SKM-1 (cell line): ENCODE data around the gene CEP250.

Experiments used
- DNase-seq: peaks from one replicate; lab custom pipeline; 2025; ENCODE audit not compliant: unreplicated experiment; lab: John Stamatoyannopoulos, UW

The CEP250 gene

DNA sequence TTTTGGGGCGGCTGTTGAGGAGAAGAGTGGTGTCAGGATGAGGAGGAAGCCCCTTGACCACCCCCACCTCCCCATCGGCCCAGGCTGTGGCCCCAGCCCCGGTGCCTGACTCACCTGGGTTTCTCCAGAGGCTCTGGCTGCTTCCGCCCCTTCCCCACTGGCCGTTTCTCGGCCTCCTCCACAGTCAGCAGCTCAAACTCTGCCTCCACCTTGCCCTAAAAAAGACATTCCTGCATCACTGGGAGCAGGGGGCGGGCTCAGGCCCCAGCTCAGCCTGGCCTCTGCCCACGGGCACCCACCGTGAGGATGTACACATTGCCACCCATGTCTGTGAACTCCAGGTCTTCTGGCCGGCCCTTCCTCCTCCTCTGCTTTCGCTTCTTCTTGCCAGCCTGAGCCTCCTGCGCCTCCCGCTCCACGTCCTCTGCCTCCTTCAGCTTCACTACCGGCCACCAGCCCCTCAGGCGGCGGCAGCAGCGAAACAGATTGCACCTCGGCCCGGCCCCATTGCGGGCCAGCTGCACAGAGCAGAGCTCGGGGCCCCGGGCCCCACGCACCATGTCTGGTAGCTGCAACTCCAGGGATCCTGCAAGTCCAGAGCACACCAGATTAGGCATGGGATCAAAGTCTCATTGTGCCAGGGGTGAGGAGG is 103.8 kb downstream of the CEP250 start:
- no peak for DNase-seq

GRCh38 chr20:35560105-35560511 is 104.7 kb downstream of the CEP250 start:
- no peak for DNase-seq

- DNase-seq = no peak
Observed at GRCh38 chr20:35560541-35560940, 105.1 kb downstream of the CEP250 start.

GRCh38 chr20:35561268-35561667 is 105.9 kb downstream of the CEP250 start:
- no peak for DNase-seq

GRCh38 chr20:35561671-35562070 is 106.3 kb downstream of the CEP250 start:
- DNase-seq = no peak

DNA sequence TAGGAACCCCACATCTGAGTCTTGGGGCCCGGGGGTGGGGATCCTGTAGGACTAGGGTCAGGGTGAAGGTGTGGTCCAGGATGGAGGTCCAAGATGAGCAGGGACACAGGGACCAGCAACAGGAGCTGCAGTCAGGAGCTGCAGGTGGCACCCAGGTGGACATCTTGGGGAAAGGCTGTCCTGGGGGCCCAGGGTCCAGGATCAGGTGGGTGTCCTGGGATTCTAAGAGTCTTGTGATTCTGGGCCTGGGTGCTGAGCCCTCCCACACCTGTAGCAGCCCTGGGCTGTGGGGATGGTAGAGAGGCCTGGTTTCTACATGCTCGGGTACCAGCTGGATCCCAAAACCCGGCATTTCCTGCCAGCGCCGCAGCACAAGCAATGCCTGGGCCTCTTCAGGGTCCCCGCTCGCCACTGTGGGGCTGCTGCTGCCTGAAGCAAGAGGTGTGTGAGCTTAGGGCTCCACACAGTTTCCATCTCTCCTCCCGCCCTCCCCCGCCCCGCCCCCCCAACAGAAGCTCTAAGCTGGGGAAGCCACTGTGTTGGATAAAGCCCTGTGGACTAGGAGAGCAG is 107.2 kb downstream of the CEP250 start:
- DNase-seq = no peak

DNA sequence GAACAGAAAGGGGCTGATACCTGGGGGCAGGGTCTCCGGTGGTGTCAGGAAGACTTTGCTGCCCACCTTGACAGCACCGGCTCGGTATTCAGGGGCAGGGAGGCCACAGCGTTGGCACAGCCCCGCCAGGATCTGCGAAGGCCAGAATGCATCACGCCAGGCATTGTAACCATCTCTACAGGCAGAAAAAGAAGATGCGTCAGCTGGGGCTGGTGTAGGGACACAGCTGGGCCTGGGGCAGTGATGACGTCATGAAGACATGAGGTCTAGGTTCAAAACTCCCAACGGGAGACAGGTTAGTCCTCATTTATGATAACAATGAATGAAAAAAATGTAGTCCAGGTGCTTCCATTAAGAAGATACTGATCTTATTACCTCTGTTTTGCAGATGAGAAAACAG is 108.4 kb downstream of the CEP250 start:
- DNase-seq = no peak

DNA sequence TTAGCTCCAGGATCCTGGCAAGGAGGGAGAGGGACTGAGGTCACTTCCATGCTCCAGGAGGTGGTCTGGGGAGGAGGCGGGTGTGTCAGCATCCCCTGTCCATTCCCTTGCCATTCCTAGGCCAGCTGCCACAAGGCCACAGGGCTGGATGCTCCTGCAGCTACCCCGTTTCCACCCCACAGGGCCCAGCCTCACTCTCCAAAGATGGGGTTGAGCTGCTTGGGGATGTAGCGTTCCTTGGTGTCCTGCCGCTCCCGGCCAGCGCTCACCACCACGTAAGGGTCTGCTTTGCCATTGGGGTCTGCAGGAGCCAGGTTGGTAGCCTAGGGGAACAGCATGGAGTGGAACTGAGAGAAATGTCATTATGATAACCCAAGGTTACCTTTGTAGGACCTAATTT is 109.5 kb downstream of the CEP250 start:
- no peak for DNase-seq

- DNase-seq = no peak
Observed at GRCh38 chr20:35568645-35569044, 113.2 kb downstream of the CEP250 start.
